Vagina (tissue), 2 donors: ENCODE measurements around the gene TUBB3.

Experiments used
- POLR2A ChIP-seq, 2 donors: fragments of 450-650 bp; IDR thresholded peaks; one replicate each; pipeline ENCODE4 v1.6.1; 2017; ENCODE audit warnings: antibody characterized with exemption in 2 of 2, mild to moderate bottlenecking in 2 of 2, moderate library complexity in 2 of 2
- TF ChIP-seq, protein P1 (sequence below), 3 experiments: fragments of 450-650 bp in 2 of 3; fragments of 200-600 bp in 1 of 3; sonication (generic) in 1 of 3; IDR thresholded peaks; one replicate each; pipeline ENCODE4 v1.5.1; 2017 to 2019; ENCODE audit warnings: antibody characterized with exemption in 3 of 3, mild to moderate bottlenecking in 2 of 3, moderate library complexity in 2 of 3

DNA sequence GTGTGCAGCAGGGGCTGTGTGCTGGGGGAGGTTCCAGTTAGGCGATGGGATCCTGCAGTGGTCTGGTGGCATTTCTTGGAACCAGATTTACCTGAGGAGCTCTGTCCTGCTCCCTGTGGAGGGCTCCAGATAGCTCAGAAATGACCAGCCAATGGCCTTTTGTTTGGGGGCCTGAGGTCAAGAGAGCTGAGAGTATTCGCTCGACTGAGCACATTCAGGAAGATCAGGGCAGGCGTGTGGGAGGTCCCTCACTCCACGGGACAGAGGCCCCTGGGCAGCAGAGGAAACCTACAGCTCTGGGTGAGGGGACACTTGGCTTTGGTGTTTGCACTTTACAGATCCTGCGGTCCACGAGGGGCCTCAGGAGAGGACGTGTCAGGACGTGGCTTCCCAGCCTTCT is 43.6 kb downstream of the TUBB3 start:
- TF ChIP-seq, protein P1, sequence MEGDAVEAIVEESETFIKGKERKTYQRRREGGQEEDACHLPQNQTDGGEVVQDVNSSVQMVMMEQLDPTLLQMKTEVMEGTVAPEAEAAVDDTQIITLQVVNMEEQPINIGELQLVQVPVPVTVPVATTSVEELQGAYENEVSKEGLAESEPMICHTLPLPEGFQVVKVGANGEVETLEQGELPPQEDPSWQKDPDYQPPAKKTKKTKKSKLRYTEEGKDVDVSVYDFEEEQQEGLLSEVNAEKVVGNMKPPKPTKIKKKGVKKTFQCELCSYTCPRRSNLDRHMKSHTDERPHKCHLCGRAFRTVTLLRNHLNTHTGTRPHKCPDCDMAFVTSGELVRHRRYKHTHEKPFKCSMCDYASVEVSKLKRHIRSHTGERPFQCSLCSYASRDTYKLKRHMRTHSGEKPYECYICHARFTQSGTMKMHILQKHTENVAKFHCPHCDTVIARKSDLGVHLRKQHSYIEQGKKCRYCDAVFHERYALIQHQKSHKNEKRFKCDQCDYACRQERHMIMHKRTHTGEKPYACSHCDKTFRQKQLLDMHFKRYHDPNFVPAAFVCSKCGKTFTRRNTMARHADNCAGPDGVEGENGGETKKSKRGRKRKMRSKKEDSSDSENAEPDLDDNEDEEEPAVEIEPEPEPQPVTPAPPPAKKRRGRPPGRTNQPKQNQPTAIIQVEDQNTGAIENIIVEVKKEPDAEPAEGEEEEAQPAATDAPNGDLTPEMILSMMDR (IDR thresholded peaks at IDR 0.05) = no peak
- no peak for TF ChIP-seq POLR2A (IDR thresholded peaks at IDR 0.05)
